ENCODE measurements around the gene SDK1.

Gene SDK1

DNA sequence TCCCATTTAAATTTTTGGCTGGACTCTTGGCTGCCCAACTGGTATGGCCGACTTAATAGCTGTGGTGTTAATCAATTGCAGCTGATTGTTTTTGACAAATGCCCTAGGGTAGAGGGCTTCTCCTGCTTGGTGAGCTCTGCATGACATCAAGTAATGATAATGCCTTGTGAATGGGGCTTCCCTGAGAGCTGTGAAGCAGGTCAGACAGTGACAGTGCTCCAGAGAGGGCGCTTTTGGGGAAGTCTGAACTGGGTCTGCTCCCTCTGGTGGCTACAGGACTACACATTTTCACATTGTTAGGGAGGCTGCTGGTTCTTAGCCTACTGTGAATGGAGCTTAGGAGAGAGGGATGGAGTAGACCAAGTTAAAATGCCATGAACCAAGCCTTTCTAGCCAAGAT lies 98.8 kb downstream of the SDK1 start:
- no peaks in the 10 kb centered on the region for H3K36me3 ChIP-seq (ENCODE audit: insufficient read depth, low read length)
- peaks cover 7% of the 10 kb centered on the region for H3K9me3 ChIP-seq (ENCODE audit: insufficient read depth, low read length, severe bottlenecking)
- no peaks in the 10 kb centered on the region for H3K79me2 ChIP-seq (ENCODE audit: insufficient read depth, low read length)
- peaks cover under 1% of the 10 kb centered on the region for H3K27me3 ChIP-seq (ENCODE audit: insufficient read depth, low read length, poor library complexity)
- no peak overlapping the region for H3K27ac ChIP-seq (ENCODE audit: low read length)
- no peak overlapping the region for H3K4me2 ChIP-seq (ENCODE audit: insufficient read depth, low read length)
- no peaks in the 10 kb centered on the region for H3K4me1 ChIP-seq (ENCODE audit: insufficient read depth, low read length)
- DNase-seq (no peak), ATAC-seq (ENCODE audit: insufficient read depth, low read depth) (no peak; the same call in 2 of the 3 replicates)
- no peaks in the 10 kb centered on the region for H4K20me1 ChIP-seq (ENCODE audit: insufficient read depth, low read length)
- H3K4me3 ChIP-seq (ENCODE audit: low read depth in 1 of 2, low read length in 2 of 2), result no peak overlapping the region
- no peak overlapping the region for H3K9ac ChIP-seq (ENCODE audit: low read depth, low read length)
- no peak overlapping the region for H2AFZ ChIP-seq (ENCODE audit: low read depth, low read length)
- TF ChIP-seq, protein P1, sequence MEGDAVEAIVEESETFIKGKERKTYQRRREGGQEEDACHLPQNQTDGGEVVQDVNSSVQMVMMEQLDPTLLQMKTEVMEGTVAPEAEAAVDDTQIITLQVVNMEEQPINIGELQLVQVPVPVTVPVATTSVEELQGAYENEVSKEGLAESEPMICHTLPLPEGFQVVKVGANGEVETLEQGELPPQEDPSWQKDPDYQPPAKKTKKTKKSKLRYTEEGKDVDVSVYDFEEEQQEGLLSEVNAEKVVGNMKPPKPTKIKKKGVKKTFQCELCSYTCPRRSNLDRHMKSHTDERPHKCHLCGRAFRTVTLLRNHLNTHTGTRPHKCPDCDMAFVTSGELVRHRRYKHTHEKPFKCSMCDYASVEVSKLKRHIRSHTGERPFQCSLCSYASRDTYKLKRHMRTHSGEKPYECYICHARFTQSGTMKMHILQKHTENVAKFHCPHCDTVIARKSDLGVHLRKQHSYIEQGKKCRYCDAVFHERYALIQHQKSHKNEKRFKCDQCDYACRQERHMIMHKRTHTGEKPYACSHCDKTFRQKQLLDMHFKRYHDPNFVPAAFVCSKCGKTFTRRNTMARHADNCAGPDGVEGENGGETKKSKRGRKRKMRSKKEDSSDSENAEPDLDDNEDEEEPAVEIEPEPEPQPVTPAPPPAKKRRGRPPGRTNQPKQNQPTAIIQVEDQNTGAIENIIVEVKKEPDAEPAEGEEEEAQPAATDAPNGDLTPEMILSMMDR (IDR thresholded peaks at IDR 0.05; ENCODE audit: borderline replicate concordance, extremely low read depth, low read length, poor library complexity, severe bottlenecking), result no peak
- no peak for TF ChIP-seq EZH2 (IDR thresholded peaks at IDR 0.05; ENCODE audit: borderline replicate concordance, low read depth, low read length, severe bottlenecking)

- Histone ChIP-seq H3K9me3 (ENCODE audit: insufficient read depth, low read length, severe bottlenecking) (no peaks in the 10 kb centered on the region), H3K79me2 (ENCODE audit: insufficient read depth, low read length) (no peaks in the 10 kb centered on the region), H3K36me3 (ENCODE audit: insufficient read depth, low read length) (no peaks in the 10 kb centered on the region), H4K20me1 (ENCODE audit: insufficient read depth, low read length) (no peaks in the 10 kb centered on the region), H3K4me2 (ENCODE audit: insufficient read depth, low read length) (no peak overlapping the region), H3K27ac (ENCODE audit: low read length) (no peak overlapping the region), H3K4me1 (ENCODE audit: insufficient read depth, low read length) (no peaks in the 10 kb centered on the region), H2AFZ (ENCODE audit: low read depth, low read length) (no peak overlapping the region), H3K27me3 (ENCODE audit: insufficient read depth, low read length, poor library complexity) (peaks cover 19% of the 10 kb centered on the region), H3K9ac (ENCODE audit: low read depth, low read length) (no peak overlapping the region), H3K4me3 (ENCODE audit: low read depth in 1 of 2, low read length in 2 of 2) (no peak overlapping the region)
- DNase-seq (no peak), ATAC-seq (ENCODE audit: insufficient read depth, low read depth) (no peak)
- no peak for TF ChIP-seq EZH2 (IDR thresholded peaks at IDR 0.05; ENCODE audit: borderline replicate concordance, low read depth, low read length, severe bottlenecking)
- TF ChIP-seq, protein P1 (IDR thresholded peaks at IDR 0.05; ENCODE audit: borderline replicate concordance, extremely low read depth, low read length, poor library complexity, severe bottlenecking), result no peak
These were observed 103.4 kb downstream of the SDK1 start for GRCh38 chr7:3404501-3404900.

GRCh38 chr7:3408814-3409595 lies 108.0 kb downstream of the SDK1 start:
- TF ChIP-seq, protein P1 (IDR thresholded peaks at IDR 0.05; ENCODE audit: borderline replicate concordance, extremely low read depth, low read length, poor library complexity, severe bottlenecking), result no peak
- no peak for TF ChIP-seq EZH2 (IDR thresholded peaks at IDR 0.05; ENCODE audit: borderline replicate concordance, low read depth, low read length, severe bottlenecking)
- Histone ChIP-seq H3K79me2 (ENCODE audit: insufficient read depth, low read length) (no peaks in the 10 kb centered on the region), H4K20me1 (ENCODE audit: insufficient read depth, low read length) (no peaks in the 10 kb centered on the region), H3K27me3 (ENCODE audit: insufficient read depth, low read length, poor library complexity) (peaks cover 28% of the 10 kb centered on the region), H3K9ac (ENCODE audit: low read depth, low read length) (no peak overlapping the region), H3K4me2 (ENCODE audit: insufficient read depth, low read length) (no peak overlapping the region), H3K36me3 (ENCODE audit: insufficient read depth, low read length) (no peaks in the 10 kb centered on the region), H3K4me1 (ENCODE audit: insufficient read depth, low read length) (no peaks in the 10 kb centered on the region), H3K27ac (ENCODE audit: low read length) (no peak overlapping the region), H2AFZ (ENCODE audit: low read depth, low read length) (no peak overlapping the region), H3K9me3 (ENCODE audit: insufficient read depth, low read length, severe bottlenecking) (no peaks in the 10 kb centered on the region), H3K4me3 (ENCODE audit: low read depth in 1 of 2, low read length in 2 of 2) (no peak overlapping the region)
- no peak for ATAC-seq (ENCODE audit: insufficient read depth, low read depth)
- DNase-seq, result no peak
